ENCODE data around the gene STN1. TPM values are rescaled to one million over a fixed set of nuclear protein-coding genes. Genes with fewer than 3 reads are reported as not detected.

Gene STN1
- total and polyA plus RNA-seq, 9 of the 15 experiments (the other 6 are each of a cell fraction or from before 2014, with no cell fraction given) = 9.1 to 19.6 (median 13.8) TPM

- TF ChIP-seq ZNF280A (IDR thresholded peaks at IDR 0.05; ENCODE audit: low read depth, partially characterized antibody) = no peak
- no peak for TF ChIP-seq RFX7 (CRISPR knock-in tag; IDR thresholded peaks at IDR 0.05)
- no peak for TF ChIP-seq ZSCAN29 (IDR thresholded peaks at IDR 0.05)
- no peak for TF ChIP-seq DACH1 (IDR thresholded peaks at IDR 0.05; ENCODE audit: partially characterized antibody)
- no peak for TF ChIP-seq SAFB2 (IDR thresholded peaks at IDR 0.05; ENCODE audit: borderline replicate concordance, low read depth, low read length, severe bottlenecking)
- no peak for TF ChIP-seq HNRNPLL (IDR thresholded peaks at IDR 0.05; ENCODE audit: low read depth, low read length, poor library complexity, severe bottlenecking)
- TF ChIP-seq, protein P1, sequence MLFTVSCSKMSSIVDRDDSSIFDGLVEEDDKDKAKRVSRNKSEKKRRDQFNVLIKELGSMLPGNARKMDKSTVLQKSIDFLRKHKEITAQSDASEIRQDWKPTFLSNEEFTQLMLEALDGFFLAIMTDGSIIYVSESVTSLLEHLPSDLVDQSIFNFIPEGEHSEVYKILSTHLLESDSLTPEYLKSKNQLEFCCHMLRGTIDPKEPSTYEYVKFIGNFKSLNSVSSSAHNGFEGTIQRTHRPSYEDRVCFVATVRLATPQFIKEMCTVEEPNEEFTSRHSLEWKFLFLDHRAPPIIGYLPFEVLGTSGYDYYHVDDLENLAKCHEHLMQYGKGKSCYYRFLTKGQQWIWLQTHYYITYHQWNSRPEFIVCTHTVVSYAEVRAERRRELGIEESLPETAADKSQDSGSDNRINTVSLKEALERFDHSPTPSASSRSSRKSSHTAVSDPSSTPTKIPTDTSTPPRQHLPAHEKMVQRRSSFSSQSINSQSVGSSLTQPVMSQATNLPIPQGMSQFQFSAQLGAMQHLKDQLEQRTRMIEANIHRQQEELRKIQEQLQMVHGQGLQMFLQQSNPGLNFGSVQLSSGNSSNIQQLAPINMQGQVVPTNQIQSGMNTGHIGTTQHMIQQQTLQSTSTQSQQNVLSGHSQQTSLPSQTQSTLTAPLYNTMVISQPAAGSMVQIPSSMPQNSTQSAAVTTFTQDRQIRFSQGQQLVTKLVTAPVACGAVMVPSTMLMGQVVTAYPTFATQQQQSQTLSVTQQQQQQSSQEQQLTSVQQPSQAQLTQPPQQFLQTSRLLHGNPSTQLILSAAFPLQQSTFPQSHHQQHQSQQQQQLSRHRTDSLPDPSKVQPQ (CRISPR knock-in tag; IDR thresholded peaks at IDR 0.05; ENCODE audit: borderline replicate concordance) = no peak
- TF ChIP-seq, protein P2, sequence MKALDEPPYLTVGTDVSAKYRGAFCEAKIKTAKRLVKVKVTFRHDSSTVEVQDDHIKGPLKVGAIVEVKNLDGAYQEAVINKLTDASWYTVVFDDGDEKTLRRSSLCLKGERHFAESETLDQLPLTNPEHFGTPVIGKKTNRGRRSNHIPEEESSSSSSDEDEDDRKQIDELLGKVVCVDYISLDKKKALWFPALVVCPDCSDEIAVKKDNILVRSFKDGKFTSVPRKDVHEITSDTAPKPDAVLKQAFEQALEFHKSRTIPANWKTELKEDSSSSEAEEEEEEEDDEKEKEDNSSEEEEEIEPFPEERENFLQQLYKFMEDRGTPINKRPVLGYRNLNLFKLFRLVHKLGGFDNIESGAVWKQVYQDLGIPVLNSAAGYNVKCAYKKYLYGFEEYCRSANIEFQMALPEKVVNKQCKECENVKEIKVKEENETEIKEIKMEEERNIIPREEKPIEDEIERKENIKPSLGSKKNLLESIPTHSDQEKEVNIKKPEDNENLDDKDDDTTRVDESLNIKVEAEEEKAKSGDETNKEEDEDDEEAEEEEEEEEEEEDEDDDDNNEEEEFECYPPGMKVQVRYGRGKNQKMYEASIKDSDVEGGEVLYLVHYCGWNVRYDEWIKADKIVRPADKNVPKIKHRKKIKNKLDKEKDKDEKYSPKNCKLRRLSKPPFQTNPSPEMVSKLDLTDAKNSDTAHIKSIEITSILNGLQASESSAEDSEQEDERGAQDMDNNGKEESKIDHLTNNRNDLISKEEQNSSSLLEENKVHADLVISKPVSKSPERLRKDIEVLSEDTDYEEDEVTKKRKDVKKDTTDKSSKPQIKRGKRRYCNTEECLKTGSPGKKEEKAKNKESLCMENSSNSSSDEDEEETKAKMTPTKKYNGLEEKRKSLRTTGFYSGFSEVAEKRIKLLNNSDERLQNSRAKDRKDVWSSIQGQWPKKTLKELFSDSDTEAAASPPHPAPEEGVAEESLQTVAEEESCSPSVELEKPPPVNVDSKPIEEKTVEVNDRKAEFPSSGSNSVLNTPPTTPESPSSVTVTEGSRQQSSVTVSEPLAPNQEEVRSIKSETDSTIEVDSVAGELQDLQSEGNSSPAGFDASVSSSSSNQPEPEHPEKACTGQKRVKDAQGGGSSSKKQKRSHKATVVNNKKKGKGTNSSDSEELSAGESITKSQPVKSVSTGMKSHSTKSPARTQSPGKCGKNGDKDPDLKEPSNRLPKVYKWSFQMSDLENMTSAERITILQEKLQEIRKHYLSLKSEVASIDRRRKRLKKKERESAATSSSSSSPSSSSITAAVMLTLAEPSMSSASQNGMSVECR (CRISPR knock-in tag; IDR thresholded peaks at IDR 0.05) = no peak
- no peak for TF ChIP-seq MITF (IDR thresholded peaks at IDR 0.05)
Observed at GRCh38 chr10:103861505-103861904, 56.5 kb downstream of the STN1 start (continued).

Data from K562 (cell line).